Activated CD4-positive, alpha-beta memory T cell treated with anti-CD3 and anti-CD28 coated beads for 36 hours (primary cell): ENCODE measurements around the gene DHCR7. TPM values are rescaled to one million over a fixed set of nuclear protein-coding genes. Genes with fewer than 3 reads are reported as not detected.
"Not testable (repeated sequence)": the region's sequence is repeated elsewhere in the genome, so short reads cannot be mapped to it uniquely, and the experiment has no call there.

Experiments used
- CTCF ChIA-PET: fragments of 350-600 bp; sonication (Branson Sonifier 250); formaldehyde crosslinking; loops from one replicate; lab custom pipeline; 2021; ENCODE audit warnings: antibody characterized with exemption, inconsistent platforms; lab: Charles Lee
- POLR2A ChIA-PET: fragments of 350-600 bp; sonication (Branson Sonifier 250); formaldehyde crosslinking; loops from one replicate; lab custom pipeline; 2021; ENCODE audit warnings: antibody characterized with exemption; lab: Charles Lee
- DNase-seq: peaks from one replicate; pipeline ENCODE4 v3.0.0-alpha.2; 2020
- H3K27ac Mint-ChIP-seq: one replicate; pipeline ENCODE4 v1.8.0; 2021; ENCODE audit warnings: mixed read lengths
- H3K27me3 Mint-ChIP-seq: one replicate; pipeline ENCODE4 v1.8.0; 2021; ENCODE audit warnings: mixed read lengths
- H3K36me3 Mint-ChIP-seq: one replicate; pipeline ENCODE4 v1.8.0; 2021; ENCODE audit warnings: mixed read lengths
- H3K4me1 Mint-ChIP-seq: one replicate; pipeline ENCODE4 v1.8.0; 2021; ENCODE audit warnings: low read depth, mixed read lengths
- H3K4me3 Mint-ChIP-seq: one replicate; pipeline ENCODE4 v1.8.0; 2021; ENCODE audit warnings: mild to moderate bottlenecking, mixed read lengths
- H3K9me3 Mint-ChIP-seq: one replicate; pipeline ENCODE4 v1.8.0; 2021; ENCODE audit warnings: mixed read lengths
- intact Hi-C: fragments of 100-400 bp; cut with micrococcal nuclease; formaldehyde crosslinking; loops from one replicate; pipeline ENCODE4 v1.15.1; 2023
- total RNA-seq, 2 experiments: library from RNA; stranded (reverse); gene quantifications; one replicate each; pipeline ENCODE4 v1.2.3, GENCODE V29; 2021

Gene DHCR7
- total RNA-seq, 2 experiments from 2014 or later = 61.4 to 63.5 TPM

DNA sequence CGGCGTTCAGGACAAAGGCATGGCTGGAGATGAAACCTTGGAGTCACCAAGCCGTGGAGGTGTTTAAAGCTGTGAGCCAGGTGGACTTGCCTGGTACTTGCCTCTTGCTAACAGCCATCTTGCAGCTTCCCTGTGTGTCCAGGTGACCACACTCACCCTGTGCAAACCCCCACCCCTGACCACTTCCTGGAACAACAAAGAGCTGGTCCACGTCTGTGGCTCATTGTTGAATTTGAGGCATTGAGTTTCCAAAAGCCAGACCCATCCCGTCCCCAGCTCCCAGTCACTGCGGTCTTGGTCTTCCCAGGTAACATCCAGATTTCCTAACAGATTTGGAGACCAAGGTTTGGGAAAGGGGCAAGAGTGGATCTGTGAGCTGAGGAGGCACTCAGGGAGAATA, 18.5 kb downstream of the DHCR7 start:
- no peak for DNase-seq
- intact Hi-C loops = no loop called here
- H3K9me3 Mint-ChIP-seq = no peaks in the 10 kb centered on the region
- no peaks in the 10 kb centered on the region for H3K27me3 Mint-ChIP-seq
- ChIA-PET POLR2A (no interaction called here), CTCF (interaction anchor here (1.0 kb wide), 1 partner anchor 11 kb away, joined by 3 read pairs; no protein-coding TSS in a partner anchor)
- H3K4me1 Mint-ChIP-seq = peaks cover 2% of the 10 kb centered on the region
- no peak overlapping the region for H3K27ac Mint-ChIP-seq
- peaks cover 5% of the 10 kb centered on the region for H3K36me3 Mint-ChIP-seq
- no peak overlapping the region for H3K4me3 Mint-ChIP-seq

DNA sequence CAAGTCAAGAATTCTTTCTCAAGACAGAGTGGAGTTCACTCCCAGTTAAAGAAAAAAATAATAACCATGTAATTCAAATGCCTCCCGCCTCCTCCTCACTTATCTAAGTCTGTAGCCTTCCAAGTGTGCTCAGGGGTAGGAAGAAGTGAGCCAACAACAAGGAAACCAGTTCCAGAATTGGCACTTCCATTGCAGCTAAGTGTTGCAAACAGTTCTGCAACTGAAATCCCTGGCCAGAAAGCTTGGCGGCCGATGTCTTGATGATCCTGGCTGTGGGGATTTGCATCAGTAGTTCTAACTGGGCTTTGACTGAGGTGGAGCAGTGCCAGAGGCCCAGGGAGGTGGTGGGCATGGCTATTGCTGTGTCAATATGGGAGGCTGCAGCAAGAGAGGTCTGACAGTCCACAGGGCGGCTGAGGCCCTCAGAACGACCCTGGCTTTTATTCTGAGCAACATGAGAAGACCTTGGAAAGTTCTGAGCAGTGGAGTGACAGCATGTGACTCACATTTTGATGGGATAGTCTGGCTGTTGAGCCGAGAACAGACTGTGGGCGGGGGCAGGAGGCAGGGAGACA, 19.2 kb downstream of the DHCR7 start:
- Mint-ChIP-seq H3K27me3 (no peaks in the 10 kb centered on the region), H3K9me3 (no peaks in the 10 kb centered on the region)
- POLR2A ChIA-PET = no interaction called here

DNA sequence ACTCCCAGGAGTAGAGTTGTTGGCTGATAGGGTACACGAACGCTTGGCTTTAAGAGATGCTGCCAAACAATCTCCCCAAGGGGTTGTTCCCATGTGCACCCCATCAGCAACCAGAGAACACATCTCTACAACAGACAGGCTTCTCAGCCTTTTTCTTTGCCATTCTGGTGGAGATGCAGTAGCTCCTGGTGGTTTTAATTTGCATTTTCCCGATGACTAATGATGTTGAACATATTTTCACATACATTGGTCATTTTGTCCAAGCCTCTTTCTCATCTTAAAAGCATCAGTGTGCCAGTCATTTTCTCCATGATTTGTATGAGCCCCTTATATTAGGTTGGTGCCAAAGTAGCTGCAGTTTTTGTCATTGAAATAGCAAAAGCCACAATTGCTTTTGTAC, 21.8 kb downstream of the DHCR7 start:
- no peak overlapping the region for H3K27ac Mint-ChIP-seq
- no peaks in the 10 kb centered on the region for H3K36me3 Mint-ChIP-seq
- no peaks in the 10 kb centered on the region for H3K9me3 Mint-ChIP-seq
- H3K4me1 Mint-ChIP-seq = peaks cover 2% of the 10 kb centered on the region
- H3K27me3 Mint-ChIP-seq = no peaks in the 10 kb centered on the region
- ChIA-PET CTCF (no interaction called here), POLR2A (no interaction called here)
- intact Hi-C loops = no loop called here
- no peak for DNase-seq
- no peak overlapping the region for H3K4me3 Mint-ChIP-seq

More for the DNA sequence above, 19.2 kb downstream of the DHCR7 start:
- Mint-ChIP-seq H3K4me1 (peaks cover 2% of the 10 kb centered on the region), H3K4me3 (no peak overlapping the region), H3K36me3 (peaks cover under 1% of the 10 kb centered on the region), H3K27ac (no peak overlapping the region)
- intact Hi-C loops = no loop called here
- CTCF ChIA-PET = no interaction called here
- no peak for DNase-seq

DNA sequence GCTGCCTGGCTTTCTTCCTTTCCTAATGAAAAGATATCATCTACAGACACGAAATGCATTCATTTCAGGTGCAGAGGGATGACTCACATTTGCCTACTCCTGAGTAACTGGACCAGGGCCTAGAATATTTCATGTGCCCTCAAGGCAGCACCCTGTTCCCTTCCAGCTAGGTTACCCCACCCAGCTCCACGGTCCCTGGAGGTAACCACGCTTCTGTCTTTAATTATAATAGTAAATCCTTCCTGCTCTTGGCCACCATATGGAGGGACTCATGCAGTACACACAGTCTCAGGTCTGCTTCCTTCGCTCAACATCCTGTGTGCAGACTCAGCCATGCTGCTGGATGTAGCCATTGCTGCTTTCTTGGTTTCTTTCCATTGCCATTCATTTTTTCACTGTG, 22.3 kb downstream of the DHCR7 start:
- intact Hi-C loops = no loop called here
- H3K9me3 Mint-ChIP-seq = no peaks in the 10 kb centered on the region
- ChIA-PET CTCF (no interaction called here), POLR2A (no interaction called here)
- H3K27ac Mint-ChIP-seq = no peak overlapping the region
- peak; percentile 12 for DNase-seq
- H3K27me3 Mint-ChIP-seq = no peaks in the 10 kb centered on the region
- peaks cover 2% of the 10 kb centered on the region for H3K4me1 Mint-ChIP-seq
- H3K36me3 Mint-ChIP-seq = no peaks in the 10 kb centered on the region
- no peak overlapping the region for H3K4me3 Mint-ChIP-seq

DNA sequence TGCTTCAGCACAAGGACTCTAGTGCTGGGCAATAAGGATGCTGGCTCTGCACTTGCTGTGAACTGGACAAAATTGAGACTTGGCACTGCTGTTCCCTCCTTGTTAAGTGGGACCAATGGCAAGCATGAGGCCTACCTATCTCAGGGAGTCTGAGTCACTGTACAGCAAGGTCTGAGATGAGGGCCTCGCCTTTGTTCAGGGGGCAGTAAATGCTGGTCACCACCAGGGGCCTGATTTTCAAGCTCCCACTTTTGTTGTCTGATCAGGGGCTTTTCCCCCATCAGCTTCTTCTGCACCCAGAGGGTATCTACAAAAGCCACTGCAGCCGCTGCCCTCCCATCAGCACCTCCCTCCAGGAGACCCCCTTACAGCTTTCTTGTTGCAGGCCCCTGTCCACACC, 22.8 kb downstream of the DHCR7 start:
- POLR2A ChIA-PET = no interaction called here

DNA sequence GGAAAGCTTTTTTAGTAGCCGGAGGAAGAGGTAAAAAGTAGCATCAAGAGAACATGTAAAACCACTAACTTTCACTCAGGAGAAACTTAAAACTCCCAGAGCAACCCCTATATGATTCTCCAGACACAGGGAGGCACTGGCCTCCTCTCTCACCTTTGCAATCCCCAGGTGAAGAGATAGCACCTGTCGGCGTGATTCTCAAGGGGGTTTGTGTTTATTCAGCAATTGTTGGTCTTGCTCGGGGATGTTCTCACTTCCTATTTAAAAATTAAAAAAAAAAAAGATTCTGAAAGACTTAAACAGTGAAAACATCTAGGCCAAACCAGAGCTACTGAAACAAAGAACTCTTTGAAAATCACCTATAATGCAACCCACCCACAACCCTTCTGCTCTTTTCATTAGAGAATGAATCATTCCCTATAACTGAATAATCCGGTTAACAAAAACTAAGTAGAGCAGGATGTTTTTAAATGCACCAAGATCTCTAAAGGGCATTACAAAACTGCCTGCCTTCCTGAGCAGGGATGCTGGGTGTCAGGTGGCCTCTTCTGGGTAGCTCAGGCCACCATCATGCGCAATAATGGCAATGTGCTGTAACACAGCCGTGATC, 24.9 kb downstream of the DHCR7 start:
- H3K4me1 Mint-ChIP-seq = peaks cover 2% of the 10 kb centered on the region
- ChIA-PET POLR2A (no interaction called here), CTCF (no interaction called here)
- no peak for DNase-seq
- H3K36me3 Mint-ChIP-seq = no peaks in the 10 kb centered on the region
- H3K9me3 Mint-ChIP-seq = no peaks in the 10 kb centered on the region
- H3K27me3 Mint-ChIP-seq = peaks cover 5% of the 10 kb centered on the region
- no peak overlapping the region for H3K27ac Mint-ChIP-seq
- no peak overlapping the region for H3K4me3 Mint-ChIP-seq
- intact Hi-C loops = no loop called here

More for the DNA sequence above, 22.8 kb downstream of the DHCR7 start:
- no peaks in the 10 kb centered on the region for H3K36me3 Mint-ChIP-seq
- intact Hi-C loops = no loop called here
- H3K4me3 Mint-ChIP-seq = no peak overlapping the region
- no peak for DNase-seq
- peaks cover 4% of the 10 kb centered on the region for H3K27me3 Mint-ChIP-seq
- no peaks in the 10 kb centered on the region for H3K9me3 Mint-ChIP-seq
- H3K27ac Mint-ChIP-seq = no peak overlapping the region
- CTCF ChIA-PET = no interaction called here
- H3K4me1 Mint-ChIP-seq = peaks cover 2% of the 10 kb centered on the region

DNA sequence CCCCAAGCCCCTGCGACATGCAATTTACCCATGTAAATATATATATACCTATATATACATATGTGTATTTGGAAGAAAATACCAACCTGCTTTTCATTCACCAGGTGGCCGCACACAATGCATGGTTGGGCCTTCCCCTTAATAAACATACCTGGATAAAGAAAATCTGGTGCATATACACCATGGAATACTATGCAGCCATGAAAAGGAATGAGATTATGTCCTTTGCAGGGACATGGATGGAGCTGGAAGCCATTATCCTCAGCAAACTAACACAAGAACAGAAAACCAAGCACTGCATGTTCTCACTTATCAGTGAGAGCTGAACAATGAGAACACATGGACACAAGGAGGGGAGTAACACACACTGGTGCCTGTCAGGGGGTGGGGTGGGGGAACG, 25.9 kb downstream of the DHCR7 start:
- POLR2A ChIA-PET = not testable (repeated sequence)

DNA sequence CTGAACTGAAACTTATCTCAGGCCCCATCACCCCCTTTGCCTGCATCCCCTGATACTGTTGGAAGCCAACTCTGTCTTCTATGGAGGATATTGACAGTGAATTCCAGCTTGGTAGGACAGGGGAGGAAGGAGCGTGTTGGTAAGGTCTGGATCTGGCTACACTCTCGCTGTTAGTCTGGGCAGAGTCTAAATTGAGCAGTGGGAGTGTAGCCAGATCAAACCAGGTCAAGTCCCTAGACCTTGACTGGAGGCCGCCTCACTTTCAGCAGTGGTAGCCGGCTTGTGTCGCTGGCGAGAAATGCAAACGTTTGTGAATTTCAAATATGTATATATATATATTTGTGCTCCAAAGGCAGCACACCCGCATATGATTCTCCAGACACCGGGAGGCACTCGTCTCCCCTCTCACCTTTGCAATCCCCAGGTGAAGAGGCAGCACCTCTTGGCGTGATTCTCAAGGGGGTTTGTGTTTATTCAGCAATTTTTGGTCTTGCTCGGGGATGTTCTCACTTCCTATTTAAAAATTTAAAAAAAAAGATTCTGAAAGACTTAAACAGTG, 26.7 kb downstream of the DHCR7 start:
- Mint-ChIP-seq H3K4me1 (peaks cover under 1% of the 10 kb centered on the region), H3K27ac (no peak overlapping the region), H3K27me3 (peaks cover 5% of the 10 kb centered on the region), H3K4me3 (no peak overlapping the region), H3K9me3 (no peaks in the 10 kb centered on the region), H3K36me3 (no peaks in the 10 kb centered on the region)
- no peak for DNase-seq
- intact Hi-C loops = no loop called here
- ChIA-PET POLR2A (no interaction called here), CTCF (no interaction called here)

More for the DNA sequence above, 25.9 kb downstream of the DHCR7 start:
- H3K27me3 Mint-ChIP-seq, H3K27ac Mint-ChIP-seq, H3K4me1 Mint-ChIP-seq, intact Hi-C loops, DNase-seq, H3K36me3 Mint-ChIP-seq, H3K9me3 Mint-ChIP-seq, CTCF ChIA-PET, H3K4me3 Mint-ChIP-seq: not testable (repeated sequence)

DNA sequence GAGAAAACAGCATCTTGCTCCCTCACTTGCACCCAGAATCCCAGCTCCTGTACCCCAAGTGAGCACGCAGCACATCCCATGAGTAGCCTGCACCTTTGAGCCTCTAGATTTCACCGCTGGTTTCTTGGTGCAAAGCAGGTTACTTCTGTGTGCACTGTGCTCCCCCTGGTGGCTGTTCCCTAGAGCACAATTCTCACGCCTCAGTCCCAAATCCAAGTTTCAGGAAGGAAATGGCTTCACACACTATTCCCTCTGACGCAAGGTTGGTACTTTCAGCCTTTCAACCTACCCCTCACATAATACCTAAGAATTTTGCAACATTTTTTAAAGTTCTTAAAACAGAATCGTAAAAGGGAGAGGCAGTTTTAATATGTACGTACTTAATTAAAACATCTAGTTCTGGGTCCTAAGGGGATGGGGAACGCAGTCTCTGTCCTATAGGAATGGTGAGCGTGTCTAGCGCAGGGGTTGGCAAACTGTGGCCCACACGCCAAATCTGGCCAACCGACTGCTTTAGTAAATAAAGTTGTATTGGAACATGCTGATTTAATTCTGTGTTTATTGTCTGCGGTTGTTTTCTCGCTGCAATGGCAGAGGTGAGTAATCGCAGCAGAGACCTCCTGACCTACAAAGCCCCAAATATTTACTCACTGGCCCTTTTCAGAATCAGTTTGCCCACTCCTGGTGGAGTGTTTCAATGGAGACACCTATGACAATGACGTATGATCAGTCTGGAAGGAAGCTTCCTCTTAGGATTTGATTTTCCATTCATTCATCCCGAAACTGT, 27.5 kb downstream of the DHCR7 start:
- intact Hi-C loops = no loop called here
- Mint-ChIP-seq H3K27me3 (peaks cover 5% of the 10 kb centered on the region), H3K4me1 (no peaks in the 10 kb centered on the region), H3K4me3 (no peak overlapping the region), H3K36me3 (no peaks in the 10 kb centered on the region), H3K9me3 (no peaks in the 10 kb centered on the region), H3K27ac (no peak overlapping the region)
- peak; percentile 42 for DNase-seq
- CTCF ChIA-PET = no interaction called here
- POLR2A ChIA-PET = no interaction called here

DNA sequence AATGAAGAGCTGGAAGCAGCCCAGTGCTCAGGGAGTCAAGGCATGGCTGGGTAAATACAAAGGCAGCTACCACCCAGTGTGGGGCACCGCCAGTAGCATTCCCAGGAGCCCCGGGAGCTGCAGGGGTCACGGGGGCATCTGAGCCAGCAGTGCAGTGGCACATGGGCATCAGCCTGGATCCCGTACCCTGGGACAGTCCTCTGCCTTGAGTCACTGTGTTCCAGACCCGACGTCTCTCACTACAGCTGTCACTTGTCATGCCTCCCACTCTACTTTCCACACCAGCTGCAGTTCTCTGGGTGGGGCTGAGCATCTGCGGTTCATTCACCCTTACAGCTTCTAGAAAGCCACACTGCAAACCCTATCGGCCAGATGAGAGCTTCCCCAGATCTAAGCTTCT, 29.6 kb downstream of the DHCR7 start:
- CTCF ChIA-PET = interaction anchor here (1.2 kb wide), 1 partner anchor 11 kb away, joined by 3 read pairs; no protein-coding TSS in a partner anchor
- Mint-ChIP-seq H3K4me1 (no peaks in the 10 kb centered on the region), H3K9me3 (no peaks in the 10 kb centered on the region), H3K36me3 (no peaks in the 10 kb centered on the region), H3K27me3 (peaks cover 9% of the 10 kb centered on the region), H3K27ac (no peak overlapping the region), H3K4me3 (no peak overlapping the region)
- POLR2A ChIA-PET = no interaction called here
- intact Hi-C loops = no loop called here
- DNase-seq = no peak

DNA sequence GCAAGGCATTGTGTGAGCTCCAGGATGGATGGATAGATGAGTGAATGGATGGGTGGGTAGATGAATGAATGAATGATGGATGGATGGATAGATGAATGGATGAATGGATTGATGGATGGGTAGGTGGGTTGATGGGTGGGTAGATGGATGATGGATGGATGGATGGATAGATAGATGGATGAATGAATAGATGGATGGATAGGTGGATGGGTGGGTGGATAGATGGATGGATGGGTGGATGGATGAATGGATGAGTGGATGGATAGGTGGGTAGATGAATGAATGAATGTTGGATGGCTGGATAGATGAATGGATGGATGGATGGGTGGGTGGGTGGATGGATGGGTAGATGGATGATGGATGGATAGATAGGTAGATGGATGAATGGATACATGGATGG, 33.5 kb downstream of the DHCR7 start:
- Mint-ChIP-seq H3K27me3 (peaks cover 17% of the 10 kb centered on the region), H3K9me3 (peaks cover 5% of the 10 kb centered on the region), H3K36me3 (no peaks in the 10 kb centered on the region), H3K4me1 (no peaks in the 10 kb centered on the region), H3K27ac (no peak overlapping the region), H3K4me3 (no peak overlapping the region)
- POLR2A ChIA-PET = no interaction called here
- intact Hi-C loops = no loop called here
- DNase-seq = no peak
- CTCF ChIA-PET = no interaction called here

DNA sequence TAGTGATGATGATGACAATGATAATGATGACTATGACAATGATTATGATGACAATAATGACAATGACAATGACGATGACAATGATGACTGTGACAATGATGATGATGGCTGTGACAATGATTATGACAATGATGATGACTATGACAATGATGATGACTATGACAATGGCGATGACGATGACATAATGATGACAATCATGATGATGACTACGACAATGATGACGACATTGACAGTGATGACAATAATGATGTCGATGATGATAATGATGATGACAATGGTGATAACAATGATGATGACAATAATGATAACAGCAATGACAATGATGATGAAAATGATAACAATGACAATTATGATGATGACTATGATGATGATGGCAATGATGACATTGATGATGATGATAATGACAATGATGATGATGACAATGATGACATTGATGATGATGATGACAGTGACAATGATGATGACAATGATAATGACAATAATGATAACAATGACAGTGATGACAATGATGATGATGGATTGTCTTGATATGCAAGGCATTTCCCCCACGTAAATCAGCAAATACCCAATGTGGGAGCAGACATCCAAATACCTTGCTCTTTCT, 37.7 kb downstream of the DHCR7 start:
- peaks cover 17% of the 10 kb centered on the region for H3K27me3 Mint-ChIP-seq
- H3K27ac Mint-ChIP-seq = no peak overlapping the region
- H3K9me3 Mint-ChIP-seq = peaks cover 5% of the 10 kb centered on the region
- no peak for DNase-seq
- no peaks in the 10 kb centered on the region for H3K4me1 Mint-ChIP-seq
- ChIA-PET POLR2A (no interaction called here), CTCF (no interaction called here)
- intact Hi-C loops = no loop called here
- H3K36me3 Mint-ChIP-seq = no peaks in the 10 kb centered on the region
- H3K4me3 Mint-ChIP-seq = no peak overlapping the region
